Endothelial cell of umbilical vein (primary cell): ENCODE data around the gene MRGPRD. TPM values are rescaled to one million over a fixed set of nuclear protein-coding genes. Genes with fewer than 3 reads are reported as not detected.

Source experiments
- BruUV-seq: library from RNA; stranded (reverse); fragments of 400-500 nt; replicated peaks from 2 replicates; lab custom pipeline; 2021; lab: Mats Ljungman, UMichigan
- CTCF ChIA-PET: fragments of 300-600, 350-600 bp; sonication (Branson Sonifier 250); formaldehyde crosslinking; loops from one replicate; lab custom pipeline; 2021; ENCODE audit warnings: antibody characterized with exemption, inconsistent platforms; lab: Charles Lee
- POLR2A ChIA-PET: fragments of 300-600, 350-600 bp; sonication (Branson Sonifier 250); formaldehyde crosslinking; loops from one replicate; lab custom pipeline; 2021; ENCODE audit warnings: antibody characterized with exemption, inconsistent platforms; lab: Charles Lee
- DNase-seq: peaks from one replicate; pipeline ENCODE4 v3.0.0-alpha.2; 2011; ENCODE audit warnings: low read depth, low spot score
- FAIRE-seq: peaks from 2 replicates; lab custom pipeline; 2011; peaks lifted over from hg19 to GRCh38; lab: Jason Lieb, UNC
- H2AFZ ChIP-seq: 2 replicates; pipeline ENCODE4 v1.6.0; 2012; ENCODE audit warnings: low read depth, low read length, control low read depth, inconsistent platforms
- H3K27ac ChIP-seq: 2 replicates; pipeline ENCODE4 v1.5.1; 2011; ENCODE audit warnings: low read depth, mild to moderate bottlenecking, control low read depth, low read length, moderate library complexity; ENCODE audit not compliant: insufficient read depth
- H3K27me3 ChIP-seq, 2 experiments: 2 replicates each; pipeline versions ENCODE4 v1.6.0 to v1.6.1; 2011; ENCODE audit warnings: low read length in 2 of 2, mixed read lengths in 1 of 2; ENCODE audit not compliant: control insufficient read depth in 2 of 2, insufficient read depth in 2 of 2
- H3K36me3 ChIP-seq, 2 experiments: 2 replicates in 1 of 2; 3 replicates in 1 of 2; pipeline ENCODE4 v1.5.1; 2011; ENCODE audit warnings: low read length in 2 of 2, mild to moderate bottlenecking in 1 of 2, moderate library complexity in 1 of 2; ENCODE audit not compliant: control insufficient read depth in 2 of 2, insufficient read depth in 2 of 2; ENCODE audit errors: extremely low read depth in 1 of 2
- H3K4me1 ChIP-seq: 3 replicates; pipeline ENCODE4 v1.5.1; 2011; ENCODE audit warnings: mild to moderate bottlenecking, low read length; ENCODE audit not compliant: control insufficient read depth, insufficient read depth; ENCODE audit errors: extremely low read depth
- H3K4me2 ChIP-seq: 2 replicates; pipeline ENCODE4 v1.6.1; 2011; ENCODE audit warnings: low read length, control low read depth, mixed read lengths; ENCODE audit not compliant: insufficient read depth
- H3K4me3 ChIP-seq, 3 experiments: fragments of 200-600 bp in 1 of 3; sonication (generic), shearing (Covaris generic) in 1 of 3; replicated peaks in 1 of 3; 2 replicates each; pipeline ENCODE4 v1.5.1; 2011 to 2016; ENCODE audit warnings: control low read depth in 3 of 3, low read length in 3 of 3, mild to moderate bottlenecking in 2 of 3, inconsistent platforms in 1 of 3, low read depth in 1 of 3, moderate library complexity in 1 of 3; ENCODE audit not compliant: insufficient read depth in 1 of 3
- H3K79me2 ChIP-seq: 2 replicates; pipeline ENCODE4 v1.6.0; 2012; ENCODE audit warnings: low read length, inconsistent platforms; ENCODE audit not compliant: control insufficient read depth, insufficient read depth
- H3K9ac ChIP-seq: replicated peaks from 2 replicates; pipeline ENCODE3; 2011; ENCODE audit warnings: low read length, control low read depth; ENCODE audit not compliant: insufficient read depth; ENCODE audit errors: extremely low read depth
- H3K9me1 ChIP-seq: replicated peaks from 3 replicates; pipeline ENCODE4 v1.6.0; 2011; ENCODE audit warnings: mild to moderate bottlenecking, low read length; ENCODE audit not compliant: control insufficient read depth, insufficient read depth; ENCODE audit errors: extremely low read depth
- H3K9me3 ChIP-seq: replicated peaks from 2 replicates; pipeline ENCODE4 v1.5.1; 2012; ENCODE audit warnings: low read length, inconsistent platforms; ENCODE audit not compliant: control insufficient read depth, insufficient read depth
- H4K20me1 ChIP-seq: replicated peaks from 2 replicates; pipeline ENCODE3; 2011; ENCODE audit warnings: mild to moderate bottlenecking, low read length; ENCODE audit not compliant: control insufficient read depth, insufficient read depth; ENCODE audit errors: extremely low read depth
- EZH2 ChIP-seq: IDR thresholded peaks from 2 replicates; pipeline ENCODE4 v1.6.1; 2012; ENCODE audit warnings: borderline replicate concordance, low read depth, mild to moderate bottlenecking, moderate library complexity, low read length, inconsistent platforms; ENCODE audit not compliant: severe bottlenecking
- FOS ChIP-seq: IDR thresholded peaks from 2 replicates; pipeline ENCODE4 v1.6.1; 2011; ENCODE audit warnings: mild to moderate bottlenecking, low read length, moderate library complexity, borderline replicate concordance; ENCODE audit not compliant: insufficient read depth
- GATA2 ChIP-seq: IDR thresholded peaks from 2 replicates; pipeline ENCODE4 v1.7.0; 2011; ENCODE audit warnings: low read depth, mild to moderate bottlenecking, moderate library complexity, mixed read lengths, low read length; ENCODE audit not compliant: insufficient read length, insufficient read depth
- JUN ChIP-seq: IDR thresholded peaks from 2 replicates; pipeline ENCODE4 v1.6.1; 2011; ENCODE audit warnings: borderline replicate concordance, low read depth; ENCODE audit not compliant: insufficient read length, insufficient read depth
- MYC ChIP-seq: IDR thresholded peaks from one replicate; pipeline ENCODE4 v1.6.1; 2011; ENCODE audit warnings: mild to moderate bottlenecking, low read depth, low read length
- POLR2A ChIP-seq: IDR thresholded peaks from 2 replicates; pipeline ENCODE4 v1.6.1; 2012; ENCODE audit warnings: low read depth, mild to moderate bottlenecking, control low read depth, low read length
- POLR2AphosphoS5 ChIP-seq: IDR thresholded peaks from 2 replicates; pipeline ENCODE4 v1.6.1; 2012; ENCODE audit warnings: low read depth, mild to moderate bottlenecking, control low read depth, low read length, moderate library complexity; ENCODE audit not compliant: insufficient read depth
- dilution Hi-C: fragments of 300-500 bp; cut with MboI; formaldehyde crosslinking; loops from one replicate; pipeline ENCODE4 v1.15.0; 2019; ENCODE audit warnings: low sequenced_read_pairs; ENCODE audit not compliant: extremely low pct_ligation_motif_present
- intact Hi-C: fragments of 100-400 bp; cut with micrococcal nuclease; formaldehyde crosslinking; loops from one replicate; pipeline ENCODE4 v1.10.0; 2022
- polyA plus RNA-seq, 4 experiments: library from polyadenylated mRNA; depleted of rRNA in 3 of 4; stranded (reverse) in 3 of 4; unstranded in 1 of 4; fragments of >200 nt; gene quantifications; 2 replicates each; pipeline versions ENCODE4 v1.2.1 to v1.2.3, GENCODE V29; 2011 to 2012; ENCODE audit warnings: missing spikeins in 1 of 4
- total RNA-seq: library from RNA; stranded (reverse); gene quantifications from 2 replicates; pipeline ENCODE4 v1.2.3, GENCODE V29; 2021
- TF ChIP-seq, protein P1 (sequence below): IDR thresholded peaks from 2 replicates; pipeline ENCODE4 v1.6.1; 2011; ENCODE audit not compliant: insufficient read depth, insufficient read length
- TF ChIP-seq, protein P2 (sequence below), 2 donors: IDR thresholded peaks; 1 replicate in 1 of 2; 2 replicates in 1 of 2; pipeline ENCODE4 v1.5.1; 2011; ENCODE audit warnings: low read length in 2 of 2, mild to moderate bottlenecking in 2 of 2, moderate library complexity in 2 of 2, control low read depth in 1 of 2, inconsistent platforms in 1 of 2, low read depth in 1 of 2; ENCODE audit not compliant: insufficient read depth in 1 of 2; ENCODE audit errors: extremely low read depth in 1 of 2

The MRGPRD gene
- total and polyA plus RNA-seq, 2 donors (not counting 3 experiments of a cell fraction or from before 2014, with no cell fraction given) = not detected

DNA sequence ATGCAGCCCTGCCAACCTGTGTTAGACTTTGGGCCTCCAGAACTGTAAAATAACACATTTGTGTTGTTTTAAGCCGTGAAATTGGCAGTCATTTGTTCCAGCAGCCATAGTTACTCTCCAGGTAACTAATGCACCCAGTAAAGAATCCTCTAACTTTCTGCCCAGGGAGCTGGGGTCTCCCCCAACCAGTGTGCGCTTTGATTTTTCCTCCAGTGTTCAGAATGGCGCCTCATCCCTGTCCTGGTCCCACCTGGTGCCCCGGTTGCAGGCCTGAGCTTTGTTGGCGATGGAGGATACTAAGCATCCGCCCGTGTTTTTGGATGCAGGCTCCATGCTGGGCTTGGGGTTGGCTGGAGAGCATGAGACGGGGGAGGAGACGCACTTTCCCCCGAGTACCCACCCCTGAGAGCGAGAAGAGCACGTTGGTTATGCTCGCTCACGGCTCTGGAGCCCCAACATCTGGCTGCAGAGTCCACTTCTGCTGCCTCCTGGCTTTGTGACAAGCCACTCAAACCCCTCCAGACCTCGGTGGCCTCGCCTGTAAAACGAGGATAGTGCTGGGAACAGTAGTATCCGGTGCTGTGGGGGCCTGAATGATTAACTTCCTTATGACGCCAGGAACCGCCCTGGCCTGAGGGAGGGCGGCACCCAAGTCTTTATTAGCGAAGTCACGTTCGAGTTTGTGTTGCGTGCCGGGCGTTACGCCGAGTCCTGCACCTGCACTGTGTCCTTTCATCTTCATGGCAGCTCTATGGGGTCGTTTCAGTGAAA lies 25.8 kb downstream of the MRGPRD start:
- Histone ChIP-seq H4K20me1 (no peaks in the 10 kb centered on the region), H3K9me1 (no peaks in the 10 kb centered on the region), H2AFZ (peak overlapping the region; percentile 77), H3K27ac (no peak overlapping the region), H3K4me3 (no peak overlapping the region), H3K79me2 (no peaks in the 10 kb centered on the region), H3K9me3 (no peaks in the 10 kb centered on the region), H3K9ac (no peak overlapping the region), H3K36me3 (no peaks in the 10 kb centered on the region), H3K27me3 (no peaks in the 10 kb centered on the region), H3K4me2 (peak overlapping the region; percentile 1), H3K4me1 (peaks cover 8% of the 10 kb centered on the region)
- ChIA-PET POLR2A (interaction anchor here (0.6 kb wide), 1 partner anchor 81 kb away, joined by 3 read pairs; no protein-coding TSS in a partner anchor), CTCF (interaction anchor here (1.0 to 1.3 kb wide), 2 partner anchors 46 to 105 kb away, joined by 3 read pairs; no protein-coding TSS in a partner anchor)
- DNase-seq = peak; percentile 48
- intact Hi-C loops (loop anchor here (5.0 kb wide), 2 partner anchors 128 to 132 kb away; no protein-coding TSS in a partner anchor), dilution Hi-C loops (no loop called here)
- BruUV-seq = no TSS peak
- TF ChIP-seq, protein P1, sequence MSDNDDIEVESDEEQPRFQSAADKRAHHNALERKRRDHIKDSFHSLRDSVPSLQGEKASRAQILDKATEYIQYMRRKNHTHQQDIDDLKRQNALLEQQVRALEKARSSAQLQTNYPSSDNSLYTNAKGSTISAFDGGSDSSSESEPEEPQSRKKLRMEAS = no peak
- TF ChIP-seq GATA2 (no peak), FOS (no peak), EZH2 (no peak), JUN (no peak), POLR2AphosphoS5 (no peak), MYC (no peak), POLR2A (no peak)
- TF ChIP-seq, protein P2, sequence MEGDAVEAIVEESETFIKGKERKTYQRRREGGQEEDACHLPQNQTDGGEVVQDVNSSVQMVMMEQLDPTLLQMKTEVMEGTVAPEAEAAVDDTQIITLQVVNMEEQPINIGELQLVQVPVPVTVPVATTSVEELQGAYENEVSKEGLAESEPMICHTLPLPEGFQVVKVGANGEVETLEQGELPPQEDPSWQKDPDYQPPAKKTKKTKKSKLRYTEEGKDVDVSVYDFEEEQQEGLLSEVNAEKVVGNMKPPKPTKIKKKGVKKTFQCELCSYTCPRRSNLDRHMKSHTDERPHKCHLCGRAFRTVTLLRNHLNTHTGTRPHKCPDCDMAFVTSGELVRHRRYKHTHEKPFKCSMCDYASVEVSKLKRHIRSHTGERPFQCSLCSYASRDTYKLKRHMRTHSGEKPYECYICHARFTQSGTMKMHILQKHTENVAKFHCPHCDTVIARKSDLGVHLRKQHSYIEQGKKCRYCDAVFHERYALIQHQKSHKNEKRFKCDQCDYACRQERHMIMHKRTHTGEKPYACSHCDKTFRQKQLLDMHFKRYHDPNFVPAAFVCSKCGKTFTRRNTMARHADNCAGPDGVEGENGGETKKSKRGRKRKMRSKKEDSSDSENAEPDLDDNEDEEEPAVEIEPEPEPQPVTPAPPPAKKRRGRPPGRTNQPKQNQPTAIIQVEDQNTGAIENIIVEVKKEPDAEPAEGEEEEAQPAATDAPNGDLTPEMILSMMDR (IDR thresholded peaks at IDR 0.05; ENCODE audit: extremely low read depth in 1 of 2, insufficient read depth in 1 of 2, low read depth in 1 of 2, low read length in 2 of 2) = no peak
- FAIRE-seq = peak; percentile 76
